ENCODE results near the gene GNLY. TPM values are rescaled to one million over a fixed set of nuclear protein-coding genes. Genes with fewer than 3 reads are reported as not detected.

GNLY gene
- total and polyA plus RNA-seq, 2 donors (not counting 3 experiments of a cell fraction or from before 2014, with no cell fraction given): not detected

DNA sequence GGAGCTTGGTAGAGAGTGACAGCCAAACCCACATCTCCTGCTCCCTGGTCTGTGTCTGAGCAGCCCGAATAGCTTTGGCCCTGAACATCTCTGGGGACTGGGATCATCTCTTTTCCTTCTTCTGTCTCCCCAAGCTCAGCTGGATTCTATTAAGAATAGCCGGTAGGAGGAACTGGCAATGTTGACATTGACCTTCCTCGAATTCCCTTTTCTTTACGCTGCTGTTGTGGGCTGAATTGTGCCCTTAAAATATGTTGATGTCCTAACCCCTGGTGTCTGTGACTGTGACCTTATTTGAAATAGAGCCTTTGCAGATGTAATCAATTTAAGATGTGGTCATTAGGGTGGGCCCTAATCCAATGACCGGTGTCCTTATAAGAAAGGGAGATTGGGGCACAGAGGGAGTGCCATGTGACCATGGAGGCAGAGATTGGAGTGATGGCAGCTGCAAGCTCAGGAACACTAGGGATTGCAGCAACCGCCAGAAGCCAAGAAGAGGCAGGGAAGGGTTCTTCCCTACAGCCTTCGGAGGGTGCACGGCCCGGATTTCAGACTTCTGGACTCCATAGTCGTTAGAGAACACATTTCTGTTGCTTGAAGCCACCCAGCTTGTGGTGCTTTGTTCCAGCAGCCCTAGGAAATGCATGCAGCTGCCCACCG lies 20.3 kb upstream of the GNLY start:
- TF ChIP-seq JUN (IDR thresholded peaks at IDR 0.05; ENCODE audit: borderline replicate concordance, insufficient read depth, insufficient read length, low read depth) (no peak), EZH2 (IDR thresholded peaks at IDR 0.05; ENCODE audit: borderline replicate concordance, low read depth, low read length, severe bottlenecking) (no peak), GATA2 (IDR thresholded peaks at IDR 0.05; ENCODE audit: insufficient read depth, insufficient read length, low read depth, low read length) (no peak), POLR2AphosphoS5 (IDR thresholded peaks at IDR 0.05; ENCODE audit: insufficient read depth, low read depth, low read length) (no peak)
- TF ChIP-seq, protein P1, sequence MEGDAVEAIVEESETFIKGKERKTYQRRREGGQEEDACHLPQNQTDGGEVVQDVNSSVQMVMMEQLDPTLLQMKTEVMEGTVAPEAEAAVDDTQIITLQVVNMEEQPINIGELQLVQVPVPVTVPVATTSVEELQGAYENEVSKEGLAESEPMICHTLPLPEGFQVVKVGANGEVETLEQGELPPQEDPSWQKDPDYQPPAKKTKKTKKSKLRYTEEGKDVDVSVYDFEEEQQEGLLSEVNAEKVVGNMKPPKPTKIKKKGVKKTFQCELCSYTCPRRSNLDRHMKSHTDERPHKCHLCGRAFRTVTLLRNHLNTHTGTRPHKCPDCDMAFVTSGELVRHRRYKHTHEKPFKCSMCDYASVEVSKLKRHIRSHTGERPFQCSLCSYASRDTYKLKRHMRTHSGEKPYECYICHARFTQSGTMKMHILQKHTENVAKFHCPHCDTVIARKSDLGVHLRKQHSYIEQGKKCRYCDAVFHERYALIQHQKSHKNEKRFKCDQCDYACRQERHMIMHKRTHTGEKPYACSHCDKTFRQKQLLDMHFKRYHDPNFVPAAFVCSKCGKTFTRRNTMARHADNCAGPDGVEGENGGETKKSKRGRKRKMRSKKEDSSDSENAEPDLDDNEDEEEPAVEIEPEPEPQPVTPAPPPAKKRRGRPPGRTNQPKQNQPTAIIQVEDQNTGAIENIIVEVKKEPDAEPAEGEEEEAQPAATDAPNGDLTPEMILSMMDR (IDR thresholded peaks at IDR 0.05; ENCODE audit: extremely low read depth in 1 of 2, insufficient read depth in 1 of 2, low read depth in 1 of 2, low read length in 2 of 2): no peak
- no TSS peak for BruUV-seq (replicated peaks)
- dilution Hi-C loops (cut with MboI; ENCODE audit: extremely low pct_ligation_motif_present, low sequenced_read_pairs): no loop called here

More for the DNA sequence above, 20.3 kb upstream of the GNLY start:
- H3K4me1 ChIP-seq (ENCODE audit: control insufficient read depth, extremely low read depth, insufficient read depth, low read length): peaks cover 8% of the 10 kb centered on the region
- no peaks in the 10 kb centered on the region for H3K9me3 ChIP-seq (replicated peaks; ENCODE audit: control insufficient read depth, insufficient read depth, low read length)
- ChIA-PET CTCF (interaction anchor here (1.3 kb wide), 1 partner anchor 35 kb away, joined by 3 read pairs; no protein-coding TSS in a partner anchor), POLR2A (no interaction called here)
- no peaks in the 10 kb centered on the region for H3K79me2 ChIP-seq (ENCODE audit: control insufficient read depth, insufficient read depth, low read length)
- intact Hi-C loops (cut with micrococcal nuclease): no loop called here
- no peak overlapping the region for H3K4me3 ChIP-seq (replicated peaks in 1 of 3; ENCODE audit: insufficient read depth in 1 of 3, low read depth in 1 of 3, low read length in 3 of 3)
- H3K27me3 ChIP-seq (ENCODE audit: control insufficient read depth in 2 of 2, insufficient read depth in 2 of 2, low read length in 2 of 2): no peaks in the 10 kb centered on the region
- FAIRE-seq: no peak
- no peak overlapping the region for H2AFZ ChIP-seq (ENCODE audit: low read depth, low read length)
- DNase-seq (ENCODE audit: low read depth, low spot score): no peak
- no peak overlapping the region for H3K4me2 ChIP-seq (ENCODE audit: insufficient read depth, low read length)
- H3K9me1 ChIP-seq (replicated peaks; ENCODE audit: control insufficient read depth, extremely low read depth, insufficient read depth, low read length): no peaks in the 10 kb centered on the region
- no peak overlapping the region for H3K9ac ChIP-seq (replicated peaks; ENCODE audit: extremely low read depth, insufficient read depth, low read length)
- no peaks in the 10 kb centered on the region for H3K36me3 ChIP-seq (ENCODE audit: control insufficient read depth in 2 of 2, extremely low read depth in 1 of 2, insufficient read depth in 2 of 2, low read length in 2 of 2)
- H3K27ac ChIP-seq (ENCODE audit: insufficient read depth, low read depth, low read length): no peak overlapping the region
- H4K20me1 ChIP-seq (replicated peaks; ENCODE audit: control insufficient read depth, extremely low read depth, insufficient read depth, low read length): no peaks in the 10 kb centered on the region

Measured in endothelial cell of umbilical vein (primary cell).